ENCODE results near the gene PCDHGB4.

- TF ChIP-seq CTCF (IDR thresholded peaks at IDR 0.05) (no peak), POLR2A (IDR thresholded peaks at IDR 0.05) (no peak)
Observed at GRCh38 chr5:141383345-141383744, 4.2 kb upstream of the PCDHGB4 start.

All from heart left ventricle (tissue), 13 donors.